ENCODE data around the gene ETV1.
A peak's percentile ranks its signal among the peaks of the same experiment; 100 is the strongest.

The ETV1 gene

GRCh38 chr7:13898957-13899670 is 90.4 kb downstream of the ETV1 start:
- Histone ChIP-seq H2BK12ac (ENCODE audit: low read length) (no peak overlapping the region), H2AFZ (ENCODE audit: insufficient read depth, low read length, poor library complexity) (no peak overlapping the region), H2BK120ac (ENCODE audit: insufficient read depth, low read length, poor library complexity) (no peak overlapping the region), H3K4me3 (ENCODE audit: low read depth, low read length) (no peak overlapping the region), H3K14ac (ENCODE audit: low read length) (no peak overlapping the region), H3K79me1 (ENCODE audit: low read length) (no peaks in the 10 kb centered on the region), H3K9ac (ENCODE audit: low read length) (no peak overlapping the region), H4K12ac (ENCODE audit: low read depth, low read length) (no peak overlapping the region), H3K23ac (ENCODE audit: low read length) (no peak overlapping the region), H2AK5ac (ENCODE audit: low read length) (no peak overlapping the region), H3K27me3 (ENCODE audit: insufficient read depth, low read length) (no peaks in the 10 kb centered on the region), H3K79me2 (ENCODE audit: control insufficient read depth, insufficient read depth, low read length, poor library complexity) (no peaks in the 10 kb centered on the region), H3K9me3 (ENCODE audit: insufficient read depth, low read depth, low read length) (no peaks in the 10 kb centered on the region), H4K91ac (ENCODE audit: low read depth, low read length) (no peak overlapping the region), H3K4ac (ENCODE audit: low read depth, low read length) (no peak overlapping the region), H4K8ac (ENCODE audit: low read depth, low read length) (no peak overlapping the region), H3K18ac (ENCODE audit: low read length) (no peak overlapping the region), H3K4me1 (ENCODE audit: control insufficient read depth in 1 of 2, insufficient read depth in 2 of 2, low read length in 2 of 2) (peaks cover 0 to 2% of the 10 kb centered on the region in 2 experiments), H2BK5ac (ENCODE audit: low read depth, low read length, poor library complexity) (no peak overlapping the region), H3K27ac (ENCODE audit: low read depth, low read length) (no peak overlapping the region), H3K36me3 (ENCODE audit: control insufficient read depth in 1 of 2, insufficient read depth in 2 of 2, low read length in 2 of 2) (no peaks in the 10 kb centered on the region), H3K4me2 (ENCODE audit: low read length) (no peak overlapping the region)
- no CpG with 5 or more reads among the region's 6 CpGs for WGBS (ENCODE audit: extremely low coverage, insufficient coverage, insufficient read length)
- peak; percentile 92 to 94 for DNase-seq

GRCh38 chr7:13897819-13898218 is 91.6 kb downstream of the ETV1 start:
- H3K27ac ChIP-seq (ENCODE audit: low read depth, low read length): no peak overlapping the region
- WGBS (ENCODE audit: extremely low coverage, insufficient coverage, insufficient read length): no CpG with 5 or more reads among the region's 2 CpGs

GRCh38 chr7:13894954-13895353 is 94.5 kb downstream of the ETV1 start:
- H3K36me3 ChIP-seq (ENCODE audit: control insufficient read depth in 1 of 2, insufficient read depth in 2 of 2, low read length in 2 of 2): no peaks in the 10 kb centered on the region
- no peak overlapping the region for H4K12ac ChIP-seq (ENCODE audit: low read depth, low read length)
- no peak overlapping the region for H3K18ac ChIP-seq (ENCODE audit: low read length)
- no peak overlapping the region for H3K14ac ChIP-seq (ENCODE audit: low read length)
- no peak overlapping the region for H2AK5ac ChIP-seq (ENCODE audit: low read length)
- no peak overlapping the region for H4K8ac ChIP-seq (ENCODE audit: low read depth, low read length)
- H3K27ac ChIP-seq (ENCODE audit: low read depth, low read length): no peak overlapping the region
- no peaks in the 10 kb centered on the region for H3K9me3 ChIP-seq (ENCODE audit: insufficient read depth, low read depth, low read length)
- H3K79me1 ChIP-seq (ENCODE audit: low read length): no peaks in the 10 kb centered on the region
- no peak overlapping the region for H3K23ac ChIP-seq (ENCODE audit: low read length)
- no peak overlapping the region for H3K4me3 ChIP-seq (ENCODE audit: low read depth, low read length)
- H3K27me3 ChIP-seq (ENCODE audit: insufficient read depth, low read length): no peaks in the 10 kb centered on the region
- no peak overlapping the region for H2BK5ac ChIP-seq (ENCODE audit: low read depth, low read length, poor library complexity)
- H3K4me2 ChIP-seq (ENCODE audit: low read length): no peak overlapping the region
- no peaks in the 10 kb centered on the region for H3K79me2 ChIP-seq (ENCODE audit: control insufficient read depth, insufficient read depth, low read length, poor library complexity)
- DNase-seq: no peak
- H4K91ac ChIP-seq (ENCODE audit: low read depth, low read length): no peak overlapping the region
- no peak overlapping the region for H2BK120ac ChIP-seq (ENCODE audit: insufficient read depth, low read length, poor library complexity)
- no peak overlapping the region for H3K4ac ChIP-seq (ENCODE audit: low read depth, low read length)
- no CpG with 5 or more reads among the region's 4 CpGs for WGBS (ENCODE audit: extremely low coverage, insufficient coverage, insufficient read length)
- no peak overlapping the region for H3K9ac ChIP-seq (ENCODE audit: low read length)
- H2AFZ ChIP-seq (ENCODE audit: insufficient read depth, low read length, poor library complexity): no peak overlapping the region
- peaks cover 0 to 2% of the 10 kb centered on the region in 2 experiments for H3K4me1 ChIP-seq (ENCODE audit: control insufficient read depth in 1 of 2, insufficient read depth in 2 of 2, low read length in 2 of 2)
- no peak overlapping the region for H2BK12ac ChIP-seq (ENCODE audit: low read length)

More at GRCh38 chr7:13897819-13898218, 91.6 kb downstream of the ETV1 start:
- Histone ChIP-seq H3K14ac (ENCODE audit: low read length) (no peak overlapping the region), H3K27me3 (ENCODE audit: insufficient read depth, low read length) (no peaks in the 10 kb centered on the region), H3K18ac (ENCODE audit: low read length) (no peak overlapping the region), H2BK12ac (ENCODE audit: low read length) (no peak overlapping the region), H2BK5ac (ENCODE audit: low read depth, low read length, poor library complexity) (no peak overlapping the region), H3K23ac (ENCODE audit: low read length) (no peak overlapping the region), H3K36me3 (ENCODE audit: control insufficient read depth in 1 of 2, insufficient read depth in 2 of 2, low read length in 2 of 2) (no peaks in the 10 kb centered on the region), H3K9ac (ENCODE audit: low read length) (no peak overlapping the region), H3K9me3 (ENCODE audit: insufficient read depth, low read depth, low read length) (no peaks in the 10 kb centered on the region), H4K91ac (ENCODE audit: low read depth, low read length) (no peak overlapping the region), H3K79me1 (ENCODE audit: low read length) (no peaks in the 10 kb centered on the region), H3K4me1 (ENCODE audit: control insufficient read depth in 1 of 2, insufficient read depth in 2 of 2, low read length in 2 of 2) (peaks cover 0 to 2% of the 10 kb centered on the region in 2 experiments), H3K4me3 (ENCODE audit: low read depth, low read length) (no peak overlapping the region), H2BK120ac (ENCODE audit: insufficient read depth, low read length, poor library complexity) (no peak overlapping the region), H2AK5ac (ENCODE audit: low read length) (no peak overlapping the region), H2AFZ (ENCODE audit: insufficient read depth, low read length, poor library complexity) (no peak overlapping the region), H4K12ac (ENCODE audit: low read depth, low read length) (no peak overlapping the region), H3K79me2 (ENCODE audit: control insufficient read depth, insufficient read depth, low read length, poor library complexity) (no peaks in the 10 kb centered on the region), H3K4me2 (ENCODE audit: low read length) (no peak overlapping the region), H4K8ac (ENCODE audit: low read depth, low read length) (no peak overlapping the region), H3K4ac (ENCODE audit: low read depth, low read length) (no peak overlapping the region)
- no peak for DNase-seq

GRCh38 chr7:13894377-13894776 is 95.1 kb downstream of the ETV1 start:
- no CpG with 5 or more reads among the region's 2 CpGs for WGBS (ENCODE audit: extremely low coverage, insufficient coverage, insufficient read length)
- H4K12ac ChIP-seq (ENCODE audit: low read depth, low read length): no peak overlapping the region

More at GRCh38 chr7:13894377-13894776, 95.1 kb downstream of the ETV1 start:
- Histone ChIP-seq H3K4ac (ENCODE audit: low read depth, low read length) (no peak overlapping the region), H3K79me1 (ENCODE audit: low read length) (no peaks in the 10 kb centered on the region), H4K91ac (ENCODE audit: low read depth, low read length) (no peak overlapping the region), H3K4me1 (ENCODE audit: control insufficient read depth in 1 of 2, insufficient read depth in 2 of 2, low read length in 2 of 2) (peaks cover 0 to 2% of the 10 kb centered on the region in 2 experiments), H3K36me3 (ENCODE audit: control insufficient read depth in 1 of 2, insufficient read depth in 2 of 2, low read length in 2 of 2) (no peaks in the 10 kb centered on the region), H3K9me3 (ENCODE audit: insufficient read depth, low read depth, low read length) (no peaks in the 10 kb centered on the region), H3K18ac (ENCODE audit: low read length) (no peak overlapping the region), H3K4me2 (ENCODE audit: low read length) (no peak overlapping the region), H2AFZ (ENCODE audit: insufficient read depth, low read length, poor library complexity) (no peak overlapping the region), H2AK5ac (ENCODE audit: low read length) (no peak overlapping the region), H3K27me3 (ENCODE audit: insufficient read depth, low read length) (no peaks in the 10 kb centered on the region), H3K4me3 (ENCODE audit: low read depth, low read length) (no peak overlapping the region), H3K23ac (ENCODE audit: low read length) (no peak overlapping the region), H2BK120ac (ENCODE audit: insufficient read depth, low read length, poor library complexity) (no peak overlapping the region), H3K9ac (ENCODE audit: low read length) (no peak overlapping the region), H3K14ac (ENCODE audit: low read length) (no peak overlapping the region), H4K8ac (ENCODE audit: low read depth, low read length) (no peak overlapping the region), H3K27ac (ENCODE audit: low read depth, low read length) (no peak overlapping the region), H2BK5ac (ENCODE audit: low read depth, low read length, poor library complexity) (no peak overlapping the region), H2BK12ac (ENCODE audit: low read length) (no peak overlapping the region), H3K79me2 (ENCODE audit: control insufficient read depth, insufficient read depth, low read length, poor library complexity) (no peaks in the 10 kb centered on the region)
- DNase-seq: no peak

All from trophoblast cell (in vitro differentiated cells and primary cell).